Measurements from ENCODE around the gene RAB11FIP5.

RAB11FIP5 gene

GRCh38 chr2:73114273-73114867, 1.6 kb upstream of the RAB11FIP5 start:
- no peak for TF ChIP-seq CSRNP3 (CRISPR knock-in tag; IDR thresholded peaks at IDR 0.05)
- no peak for TF ChIP-seq SNAI2 (CRISPR knock-in tag; IDR thresholded peaks at IDR 0.05)
- TF ChIP-seq CSDC2 (CRISPR knock-in tag; IDR thresholded peaks at IDR 0.05) = no peak
- TF ChIP-seq ZNF565 (CRISPR knock-in tag; conservative IDR thresholded peaks at IDR 0.05; ENCODE audit: low read depth) = no peak
- no peak for TF ChIP-seq ZNF70 (CRISPR knock-in tag; IDR thresholded peaks at IDR 0.05)
- no peak for TF ChIP-seq ZFP30 (CRISPR knock-in tag; IDR thresholded peaks at IDR 0.05)
- TF ChIP-seq ZNF8 (CRISPR knock-in tag; IDR thresholded peaks at IDR 0.05) = no peak
- no peak for TF ChIP-seq ISL1 (CRISPR knock-in tag; IDR thresholded peaks at IDR 0.05)
- TF ChIP-seq RARB (CRISPR knock-in tag; IDR thresholded peaks at IDR 0.05) = no peak
- no peak for TF ChIP-seq ZFP3 (CRISPR knock-in tag; IDR thresholded peaks at IDR 0.05)
- TF ChIP-seq GLIS3 (CRISPR knock-in tag; IDR thresholded peaks at IDR 0.05) = no peak
- no peak for TF ChIP-seq CREB5 (CRISPR knock-in tag; IDR thresholded peaks at IDR 0.05; ENCODE audit: low read depth)
- TF ChIP-seq PPARA (CRISPR knock-in tag; IDR thresholded peaks at IDR 0.05; ENCODE audit: borderline replicate concordance) = no peak
- no peak for TF ChIP-seq TCF4 (CRISPR knock-in tag; IDR thresholded peaks at IDR 0.05; ENCODE audit: borderline replicate concordance)
- TF ChIP-seq ESRRG (CRISPR knock-in tag; IDR thresholded peaks at IDR 0.05) = no peak
- no peak for TF ChIP-seq TSHZ2 (CRISPR knock-in tag; IDR thresholded peaks at IDR 0.05)
- no peak for TF ChIP-seq ARNTL (CRISPR knock-in tag; IDR thresholded peaks at IDR 0.05; ENCODE audit: borderline replicate concordance, low read depth)
- no peak for TF ChIP-seq POU6F1 (CRISPR knock-in tag; IDR thresholded peaks at IDR 0.05; ENCODE audit: borderline replicate concordance, low read depth)
- no peak for ATAC-seq

GRCh38 chr2:73112026-73112912, 479 bp downstream of the RAB11FIP5 start:
- ATAC-seq = peak; percentile 51
- TF ChIP-seq POU6F1 (CRISPR knock-in tag; IDR thresholded peaks at IDR 0.05; ENCODE audit: borderline replicate concordance, low read depth) (no peak), GLIS3 (CRISPR knock-in tag; IDR thresholded peaks at IDR 0.05) (no peak), CSDC2 (CRISPR knock-in tag; IDR thresholded peaks at IDR 0.05) (no peak), ZFP3 (CRISPR knock-in tag; IDR thresholded peaks at IDR 0.05) (no peak), CREB5 (CRISPR knock-in tag; IDR thresholded peaks at IDR 0.05; ENCODE audit: low read depth) (no peak), CSRNP3 (CRISPR knock-in tag; IDR thresholded peaks at IDR 0.05) (no peak), ESRRG (CRISPR knock-in tag; IDR thresholded peaks at IDR 0.05) (no peak), TSHZ2 (CRISPR knock-in tag; IDR thresholded peaks at IDR 0.05) (no peak), ZNF70 (CRISPR knock-in tag; IDR thresholded peaks at IDR 0.05) (no peak), ISL1 (CRISPR knock-in tag; IDR thresholded peaks at IDR 0.05) (no peak), OSR1 (CRISPR knock-in tag; IDR thresholded peaks at IDR 0.05) (no peak)
